ENCODE results near the gene TBC1D10B.
"Not testable (repeated sequence)": the region's sequence is repeated elsewhere in the genome, so short reads cannot be mapped to it uniquely, and the experiment has no call there.

TBC1D10B gene

DNA sequence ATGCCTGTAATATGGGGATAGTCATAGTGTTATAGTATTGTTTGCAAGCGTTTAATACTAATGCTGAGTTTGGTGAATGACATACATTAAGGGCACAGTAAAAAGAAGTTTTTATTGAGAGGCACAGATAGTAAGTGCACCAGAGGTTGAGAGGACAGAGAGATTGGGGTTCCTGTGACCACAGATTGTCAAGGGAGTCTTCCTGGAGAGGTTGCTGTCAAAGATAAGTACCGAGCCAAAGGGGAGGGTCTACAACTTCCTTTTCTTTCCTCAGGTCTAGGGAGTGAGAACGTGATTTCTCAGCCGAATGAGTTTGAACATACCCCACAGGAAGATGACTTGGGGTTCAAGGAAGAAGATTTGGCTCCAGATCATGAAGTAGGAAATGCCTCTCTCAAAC is 26.8 kb upstream of the TBC1D10B start:
- DNase-seq = no peak

DNA sequence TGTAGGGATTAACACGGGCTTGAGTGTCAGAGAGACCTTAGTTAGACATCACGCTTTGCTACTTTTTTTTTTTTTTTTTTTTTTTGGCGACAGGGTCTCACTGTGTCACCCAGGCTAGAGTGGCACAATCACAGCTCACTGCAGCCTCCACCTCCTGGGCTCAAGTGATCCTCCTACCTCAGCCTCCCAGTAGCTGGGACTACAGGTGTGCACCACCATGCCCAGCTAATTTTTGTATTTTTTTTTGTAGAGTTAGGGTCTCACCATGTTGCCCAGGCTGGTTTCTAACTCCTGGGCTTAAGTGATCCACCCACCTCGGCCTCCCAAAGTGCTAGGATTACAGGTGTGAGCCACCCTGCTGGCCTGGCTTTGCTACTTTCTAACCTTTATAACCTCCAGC is 26.3 kb upstream of the TBC1D10B start:
- DNase-seq = not testable (repeated sequence)

DNA sequence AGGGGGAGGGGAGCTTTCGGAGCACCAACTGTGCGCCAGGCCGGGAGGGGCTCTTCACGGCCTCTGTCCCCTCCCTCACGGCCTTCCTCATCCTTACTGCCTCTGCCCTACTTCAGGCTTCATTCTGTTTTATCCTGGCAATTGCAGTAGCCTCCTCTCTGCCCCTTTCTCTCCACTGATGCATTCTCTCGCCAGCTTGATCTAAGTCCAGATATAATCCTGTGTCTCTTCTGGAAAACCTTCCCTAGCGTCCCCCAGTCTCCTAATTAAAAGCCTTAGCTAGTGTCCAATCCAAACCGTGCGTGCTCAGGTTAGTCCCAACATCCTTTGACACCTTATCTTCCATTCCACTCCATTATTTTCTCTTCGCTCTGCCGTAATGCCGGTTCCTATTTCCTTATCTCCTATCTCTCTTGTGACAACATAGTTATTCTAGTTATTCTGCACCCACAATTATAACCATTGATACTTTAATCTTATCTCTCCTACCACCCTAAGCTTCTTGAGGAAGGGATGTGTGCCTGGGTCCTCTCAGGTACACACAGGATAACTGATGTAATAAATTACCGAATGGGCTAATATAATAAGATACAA is 25.8 kb upstream of the TBC1D10B start:
- DNase-seq = no peak

DNA sequence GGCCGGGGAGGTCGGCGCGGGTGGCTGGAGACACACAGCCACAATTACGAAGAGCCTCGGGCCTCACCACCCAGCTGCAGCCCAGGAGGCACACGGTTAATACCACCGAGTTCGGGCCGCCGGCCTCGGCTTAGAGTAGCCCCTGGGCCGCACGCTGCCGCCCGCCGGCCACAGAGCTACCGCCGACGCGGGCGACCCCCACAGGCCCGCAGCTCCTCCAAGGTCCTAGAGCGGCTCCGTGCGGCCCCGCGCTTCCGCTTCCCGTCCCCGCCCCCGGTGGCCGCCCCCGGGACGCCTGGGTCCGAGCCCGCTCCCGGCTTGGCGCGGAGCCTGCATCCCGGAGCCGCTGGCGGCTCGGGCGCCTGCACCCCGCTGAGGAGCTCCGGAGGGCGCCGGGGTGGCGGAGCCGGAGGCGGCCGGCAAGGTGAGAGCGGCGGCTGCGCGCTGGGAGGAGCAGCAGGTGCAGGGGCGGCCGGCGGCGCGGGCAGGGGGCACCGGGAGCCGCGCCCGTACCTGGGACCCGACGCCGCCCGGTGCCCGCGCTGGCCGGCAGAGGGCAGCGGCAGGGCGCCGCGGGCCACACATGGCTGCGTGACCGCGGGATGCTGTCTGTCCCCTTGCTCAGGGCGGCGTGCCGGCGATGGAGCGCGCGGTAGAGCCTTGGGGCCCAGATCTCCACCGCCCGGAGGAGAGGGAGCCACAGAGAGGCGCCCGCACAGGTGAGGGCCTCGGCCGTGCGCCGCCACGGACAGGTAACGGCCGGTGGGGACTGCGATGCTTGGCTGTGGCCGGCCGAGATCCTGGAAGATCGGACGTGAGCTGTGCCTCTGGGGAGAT is 25.1 kb upstream of the TBC1D10B start, which contains the start of gene ZNF48:
Gene ZNF48 (plus strand): TSS at position 266 of the 837 bp plus-strand sequence. CDS start 375 bp downstream, at position 641.
- peak; percentile 37 for DNase-seq

DNA sequence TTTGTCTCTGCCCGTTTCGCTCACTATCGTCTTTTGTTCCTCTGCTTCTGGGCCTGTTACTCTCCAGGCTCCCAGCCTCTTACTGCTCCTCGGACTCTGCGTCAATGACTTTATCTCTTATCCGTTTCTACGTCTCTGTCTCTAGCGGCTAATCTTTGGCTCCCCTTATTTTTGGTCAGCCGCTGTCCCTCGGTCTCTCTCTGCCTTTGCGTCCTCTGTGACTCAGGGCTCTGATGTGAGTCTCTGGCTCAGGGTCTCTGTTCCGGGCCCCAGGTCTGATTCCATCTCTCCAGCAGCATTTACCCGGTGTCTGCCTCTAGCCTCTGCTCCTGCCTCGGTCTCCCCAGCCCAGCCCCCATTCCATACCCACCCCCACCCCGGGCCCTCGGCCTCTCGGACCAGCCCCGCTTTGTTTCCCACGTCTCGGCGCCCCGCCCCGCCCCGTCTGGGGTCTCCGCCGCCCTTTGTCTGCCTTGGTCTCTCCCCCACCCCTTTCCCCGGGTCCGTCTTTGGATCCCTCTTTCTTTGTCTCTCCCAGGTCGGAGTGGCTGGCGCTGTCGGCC is 24.4 kb upstream of the TBC1D10B start:
- no peak for DNase-seq

DNA sequence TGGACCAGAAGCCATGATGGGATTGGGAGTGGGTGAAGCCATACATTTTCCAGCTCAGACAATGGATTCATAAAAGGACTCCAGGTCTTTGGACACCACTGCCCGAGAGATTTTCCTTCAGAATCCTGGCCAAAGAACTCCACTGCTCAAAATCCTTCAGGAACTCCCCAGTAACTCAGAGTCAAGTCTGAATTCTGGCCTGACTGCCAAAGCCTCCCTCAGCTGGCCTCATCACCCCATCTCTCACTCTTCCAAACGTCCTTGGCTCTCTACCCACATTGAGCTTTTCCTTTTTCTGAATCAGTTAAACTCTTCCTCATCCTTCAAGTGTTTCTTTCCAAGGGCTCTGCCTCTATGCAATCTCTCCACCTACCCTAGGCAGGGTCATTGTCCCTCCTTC is 13.2 kb upstream of the TBC1D10B start:
- DNase-seq = no peak

DNA sequence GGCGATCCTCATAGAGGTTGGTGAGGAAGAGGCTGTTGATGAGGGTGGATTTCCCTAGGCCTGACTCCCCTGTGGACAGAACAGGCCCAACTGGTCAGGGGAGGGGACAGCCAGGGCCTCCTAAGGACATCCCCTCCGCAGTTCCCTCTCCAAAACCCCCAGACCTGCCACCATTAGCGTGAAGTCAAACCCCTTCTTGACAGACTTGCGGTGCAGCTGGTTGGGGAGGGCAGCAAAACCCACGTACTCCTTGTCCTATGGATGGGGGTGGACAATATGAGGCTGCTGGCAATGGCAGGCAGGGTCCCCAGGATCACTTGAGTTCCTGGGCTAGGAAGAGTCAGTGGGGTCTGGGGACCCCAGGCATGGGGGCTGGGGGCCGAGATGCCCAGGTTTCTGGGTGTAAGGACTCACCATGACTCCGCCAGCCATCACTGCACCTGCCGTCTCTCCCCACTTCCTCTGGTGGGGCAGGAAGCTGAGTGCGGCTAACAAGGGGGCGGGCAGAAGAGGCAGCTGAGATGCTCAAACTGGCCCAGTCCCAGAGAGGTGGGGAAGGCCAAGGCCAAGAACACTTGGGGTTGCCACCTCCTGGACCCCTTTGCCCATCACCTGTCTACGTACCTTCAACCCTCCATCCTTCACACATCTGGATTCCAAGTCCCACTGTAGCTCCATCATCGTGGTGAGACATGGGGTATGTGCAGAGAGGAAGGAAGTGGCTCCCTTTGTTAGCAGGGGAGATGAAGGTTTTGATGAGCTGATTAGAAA is 12.0 kb upstream of the TBC1D10B start, which contains the start of gene SEPTIN1:
Gene SEPTIN1 (minus strand): TSS at position 451 of the 771 bp plus-strand sequence. CDS start 19 bp downstream, at position 432.
- DNase-seq = peak; percentile 72

DNA sequence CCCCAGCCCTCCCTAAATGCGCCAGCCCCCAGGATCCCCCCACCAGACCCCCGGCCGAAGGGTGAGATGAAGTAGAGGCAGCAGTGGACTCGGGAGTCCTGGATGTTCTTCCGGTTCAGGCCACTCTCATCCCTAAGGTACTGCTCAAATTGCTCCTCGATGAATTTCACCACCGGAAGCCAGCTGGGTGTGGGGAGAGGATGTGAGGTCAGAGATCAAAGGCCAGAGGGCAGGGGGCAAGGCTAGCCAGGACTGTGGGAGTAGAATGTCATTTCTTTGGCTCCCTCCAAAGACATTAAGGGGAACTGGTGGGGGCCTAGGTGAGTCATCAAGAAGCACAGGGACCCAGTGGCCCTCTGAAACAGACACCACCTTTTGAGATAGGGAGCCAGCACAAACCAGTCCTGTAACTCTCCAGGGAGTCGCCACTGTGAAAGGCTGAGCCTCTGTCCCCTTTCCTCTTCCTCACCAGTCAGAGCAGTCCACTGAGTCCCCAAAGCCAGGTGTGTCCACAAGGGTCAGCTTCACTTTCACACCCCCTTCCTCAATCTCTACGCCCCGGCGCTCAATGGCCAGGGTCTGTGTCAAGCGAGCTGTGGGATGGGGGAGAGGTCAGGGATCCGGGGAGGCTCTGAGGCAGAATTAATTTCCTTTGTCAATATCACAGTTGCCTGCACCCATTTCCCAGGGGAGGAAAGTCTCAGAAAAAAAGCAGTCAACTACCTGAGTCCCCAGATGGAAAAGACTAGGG is 11.2 kb upstream of the TBC1D10B start:
- peak; percentile 36 for DNase-seq

DNA sequence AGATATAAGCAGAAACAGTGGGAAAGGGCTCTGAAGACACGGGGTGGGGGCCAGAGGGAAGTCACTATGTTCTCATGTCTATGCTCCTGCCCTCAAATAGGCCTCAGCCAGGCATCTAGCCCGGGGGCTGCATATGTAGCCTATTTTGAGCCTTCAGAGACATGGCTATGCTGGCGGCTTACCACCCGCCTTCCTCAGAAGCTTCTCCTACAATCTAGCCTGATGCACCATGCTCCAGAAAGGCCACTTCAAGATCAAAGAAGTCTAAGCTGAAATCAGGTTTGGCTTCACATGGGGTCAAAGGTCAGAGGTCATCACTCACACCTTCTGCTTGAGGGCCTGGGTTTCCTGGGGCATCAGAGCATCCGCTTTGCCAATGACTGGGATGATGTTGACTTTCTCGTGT is 10.5 kb upstream of the TBC1D10B start:
- no peak for DNase-seq

DNA sequence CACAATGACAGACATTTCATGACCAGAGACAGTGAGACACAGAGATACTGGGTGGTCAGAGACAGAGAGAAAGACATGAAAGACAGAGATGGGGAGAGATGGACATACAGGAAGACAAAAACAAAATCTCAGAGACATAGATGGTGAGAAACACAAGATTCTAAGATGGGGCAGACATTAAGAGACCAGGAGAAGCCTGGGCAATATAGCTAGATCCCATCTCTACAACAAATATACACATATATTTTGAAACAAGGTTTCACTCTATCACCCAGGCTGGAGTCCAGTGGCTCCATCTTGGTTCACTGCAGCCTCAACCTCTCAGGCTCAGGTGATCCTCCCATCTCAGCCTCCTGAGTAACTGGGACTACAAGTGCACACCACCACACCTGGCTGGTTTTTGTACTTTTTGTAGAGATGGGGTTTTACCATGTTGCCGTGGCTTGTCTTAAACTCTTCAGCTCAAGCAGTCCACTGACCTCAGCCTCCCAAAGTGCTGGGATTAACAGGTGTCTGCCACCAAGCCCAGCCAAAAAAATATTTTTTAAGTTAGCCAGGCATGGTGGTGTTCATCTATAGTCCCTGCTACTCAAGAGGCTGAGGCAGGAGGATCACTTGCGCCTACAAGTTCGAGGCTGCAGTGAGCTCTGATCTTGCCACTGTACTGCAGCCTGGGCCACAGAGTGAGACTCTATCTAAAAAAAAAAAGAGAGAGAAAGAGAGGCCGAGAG is 9.9 kb upstream of the TBC1D10B start:
- DNase-seq = no peak

DNA sequence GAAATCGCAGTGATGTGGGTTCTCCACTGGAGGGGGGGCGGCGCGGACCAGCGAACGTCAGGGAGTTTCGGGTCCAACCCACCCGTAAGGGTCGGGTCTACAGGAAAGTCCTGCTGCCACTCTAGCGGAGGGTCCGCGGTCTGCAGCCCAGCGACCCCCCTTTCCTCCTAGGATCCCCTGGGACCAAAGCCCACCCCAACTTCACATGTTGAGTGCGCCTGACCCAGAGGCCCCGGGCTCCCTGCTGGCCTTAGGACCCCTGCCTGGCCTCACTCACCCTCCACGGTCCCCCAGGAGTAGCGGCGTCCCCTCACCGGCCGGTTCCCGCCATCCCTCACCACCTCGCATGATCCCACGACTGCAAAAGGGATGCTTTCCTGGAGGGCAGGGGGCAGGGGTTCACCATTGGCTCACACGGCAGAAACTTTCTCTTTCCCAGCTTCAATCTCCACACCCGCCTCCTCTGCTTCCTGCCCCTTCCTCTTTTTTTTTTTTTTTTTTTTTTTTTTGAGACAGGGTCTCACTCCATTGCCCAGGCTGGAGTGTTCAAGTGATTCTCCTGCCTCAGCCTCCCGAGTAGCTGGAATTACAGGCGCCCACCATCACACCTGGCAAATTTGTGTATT is 9.0 kb upstream of the TBC1D10B start:
- DNase-seq = no peak

DNA sequence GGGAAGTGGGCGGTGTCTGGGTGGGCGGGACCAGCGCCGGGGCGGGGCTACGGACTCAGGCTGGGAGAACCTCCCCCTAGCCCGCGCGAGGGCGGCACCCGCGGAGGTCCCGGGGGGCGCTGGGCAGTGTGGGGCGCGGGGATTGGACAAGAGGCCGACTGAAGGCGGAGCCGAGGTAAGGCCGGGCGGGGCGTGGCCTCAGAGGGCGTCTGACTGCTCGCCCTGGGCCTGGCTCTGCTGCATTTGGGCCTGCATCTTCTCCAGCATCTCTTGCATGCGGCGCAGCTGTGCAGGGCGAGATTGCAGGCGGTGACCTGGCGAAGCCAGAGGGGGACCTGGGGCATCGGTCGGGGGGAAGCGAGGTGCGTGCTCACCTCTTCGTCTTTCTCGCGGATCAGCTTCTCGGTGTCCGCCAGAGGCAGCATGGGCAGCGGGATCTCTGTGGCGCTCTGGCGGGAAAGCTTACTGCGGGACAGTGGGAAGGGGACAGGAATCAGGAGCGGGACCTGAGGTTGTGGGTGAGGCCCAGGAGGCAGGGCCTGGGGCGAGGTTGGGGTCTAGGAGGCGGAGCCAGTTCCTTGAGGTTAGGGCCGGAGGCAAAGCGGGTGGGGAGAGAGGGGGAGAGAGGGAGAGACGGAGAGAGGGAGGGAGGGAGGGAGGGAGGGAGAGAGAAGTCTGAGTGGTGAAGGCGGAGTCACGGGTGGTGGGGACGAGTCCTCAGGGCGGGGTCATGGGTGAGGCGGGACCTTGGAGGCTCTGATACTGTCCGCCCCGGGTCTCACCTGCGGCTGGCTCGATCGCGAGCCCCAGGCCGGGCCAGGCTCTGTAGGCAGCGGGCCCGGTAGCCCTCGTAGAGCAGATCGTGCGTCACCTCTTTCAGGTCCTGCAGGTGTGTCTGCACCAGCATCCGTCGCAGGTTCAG is 8.2 kb upstream of the TBC1D10B start:
- DNase-seq = peak; percentile 99

DNA sequence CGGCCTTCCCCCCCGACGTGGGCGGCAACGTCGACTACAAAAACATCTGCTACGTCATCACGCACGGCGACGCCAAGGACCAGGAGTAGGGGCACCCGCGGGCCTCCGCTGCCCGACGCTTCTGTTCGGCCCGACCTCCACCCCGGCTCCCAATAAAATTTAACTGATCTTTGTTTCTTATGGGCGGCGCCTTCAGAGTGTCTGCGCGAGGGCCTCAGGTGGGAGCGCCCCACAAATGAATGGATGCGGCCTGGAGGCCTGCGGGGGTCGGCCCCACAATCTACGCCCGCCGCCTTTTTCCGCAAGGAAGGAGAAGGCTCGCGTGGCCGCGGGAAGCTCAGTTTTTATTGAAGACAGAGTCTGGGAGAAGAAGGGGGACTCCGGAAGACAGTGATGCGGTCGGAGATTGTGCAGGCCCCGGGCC is 7.5 kb upstream of the TBC1D10B start:
- peak; percentile 91 for DNase-seq

DNA sequence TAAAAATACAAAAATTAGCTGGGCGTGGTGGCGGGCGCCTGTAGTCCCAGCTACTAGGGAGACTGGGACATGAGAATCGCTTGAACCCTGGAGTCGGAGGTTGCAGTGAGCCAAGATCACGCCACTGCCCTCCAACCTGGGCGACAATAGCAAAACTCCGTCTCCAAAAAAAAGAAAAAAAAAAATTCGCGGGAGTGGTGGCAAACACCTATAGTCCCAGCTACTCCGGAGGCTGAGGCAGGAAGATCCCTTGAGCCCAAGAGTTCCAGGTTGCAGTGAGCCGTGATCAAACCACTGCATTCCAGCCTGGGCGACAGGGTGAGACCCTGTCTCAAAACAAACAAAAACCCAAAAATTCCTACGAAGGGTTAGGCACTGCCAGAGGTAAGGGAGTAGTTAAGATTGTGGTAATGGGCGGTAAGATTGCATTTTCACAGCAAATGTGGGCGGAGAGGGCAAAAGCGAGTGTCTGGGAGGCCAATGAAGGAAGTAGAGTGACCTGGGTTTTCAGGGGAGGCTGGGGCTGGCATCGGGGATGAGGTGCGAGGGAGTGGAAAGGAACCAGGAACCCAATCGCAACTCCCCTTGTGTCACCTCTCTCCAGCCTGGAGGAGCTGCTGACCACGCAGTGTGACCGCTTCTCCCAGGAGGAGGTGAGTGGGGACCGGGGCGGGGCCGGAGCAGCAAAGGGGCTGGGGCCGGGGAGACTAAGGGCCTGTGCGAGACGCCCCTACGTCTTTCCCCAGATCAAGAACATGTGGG is 6.9 kb upstream of the TBC1D10B start:
- DNase-seq = no peak

DNA sequence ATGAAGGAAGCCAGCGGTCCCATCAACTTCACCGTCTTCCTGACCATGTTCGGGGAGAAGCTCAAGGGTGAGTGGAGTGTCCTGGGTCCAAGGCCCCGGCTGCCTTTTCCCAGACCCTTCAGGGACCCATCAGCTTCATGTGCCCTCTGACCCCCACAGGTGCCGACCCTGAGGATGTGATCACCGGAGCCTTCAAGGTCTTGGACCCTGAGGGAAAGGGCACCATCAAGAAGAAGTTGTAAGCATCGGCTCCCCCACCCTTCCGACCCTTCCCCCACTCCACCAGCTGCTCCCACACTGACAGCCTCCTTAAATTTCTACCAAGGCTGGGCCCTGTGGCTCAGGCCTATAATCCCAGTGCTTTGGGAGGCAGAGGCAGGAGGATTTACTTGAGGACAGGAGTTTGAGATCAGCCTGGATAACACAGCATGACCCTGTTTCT is 6.2 kb upstream of the TBC1D10B start:
- no peak for DNase-seq

DNA sequence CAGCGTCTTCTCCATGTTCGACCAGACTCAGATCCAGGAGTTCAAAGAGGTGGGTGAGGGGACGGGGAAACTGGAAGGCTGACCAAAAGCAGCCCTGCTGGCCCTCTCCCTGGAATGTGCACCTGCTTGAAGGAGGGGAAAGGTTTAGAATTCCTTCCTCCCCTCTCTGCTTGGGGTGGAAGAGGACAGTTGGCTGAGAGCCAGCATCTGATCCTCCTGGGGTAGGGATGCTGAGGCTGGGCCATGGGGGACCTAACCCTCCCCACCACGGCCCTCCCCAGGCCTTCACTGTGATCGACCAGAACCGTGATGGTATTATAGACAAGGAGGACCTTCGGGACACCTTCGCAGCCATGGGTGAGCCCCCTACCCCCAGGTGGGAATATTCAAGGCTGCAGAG is 5.6 kb upstream of the TBC1D10B start:
- DNase-seq = no peak

DNA sequence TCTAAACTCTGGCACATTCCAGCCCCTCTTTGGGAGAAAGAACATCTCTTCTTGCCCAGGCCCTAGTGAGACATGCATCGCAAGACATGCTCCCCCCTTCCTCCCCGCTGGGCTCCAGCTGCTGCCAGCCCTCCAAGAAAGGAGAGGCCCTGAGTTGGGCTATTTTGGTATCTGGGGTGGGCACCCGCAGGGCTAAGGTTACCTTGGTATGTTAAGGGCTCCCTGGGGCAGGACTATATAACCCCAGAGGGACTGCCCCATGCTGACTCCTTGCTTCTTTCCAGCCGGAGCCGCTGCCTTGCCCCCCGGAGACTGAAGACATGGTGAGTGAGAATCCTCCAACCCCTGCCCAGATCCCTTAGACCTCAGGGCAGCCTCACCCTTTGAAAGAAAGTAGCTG is 4.2 kb upstream of the TBC1D10B start, which contains the start of gene MYL11:
Gene MYL11 (plus strand): TSS at position 265 of the 400 bp plus-strand sequence. CDS start 56 bp downstream, at position 321.
- no peak for DNase-seq

DNA sequence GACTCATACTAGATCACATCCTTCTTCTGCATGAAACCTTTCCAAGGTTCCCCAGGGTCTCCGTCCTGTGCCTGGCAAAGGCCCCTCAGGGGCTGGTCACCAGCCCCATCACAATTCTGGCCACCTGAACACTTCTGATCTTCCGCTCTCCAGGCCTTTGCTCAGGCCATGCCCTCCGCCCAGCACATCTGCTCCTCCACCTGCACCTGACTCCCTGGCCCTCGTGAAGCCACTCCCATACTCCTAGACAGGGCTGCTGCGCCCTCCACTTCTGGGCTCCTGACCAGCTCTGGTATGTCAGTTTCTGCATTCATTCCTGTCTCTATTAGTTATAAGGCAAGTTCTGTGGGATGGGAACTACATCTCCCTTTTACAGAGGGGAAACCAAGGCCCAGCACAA is 2.4 kb upstream of the TBC1D10B start:
- DNase-seq = no peak

Data from activated CD4-positive, alpha-beta T cell treated with anti-CD3 and anti-CD28 coated beads, Interleukin-2, amount 50 U/mL, for 1 hour (primary cell).